Endothelial cell of umbilical vein (primary cell): Measurements from ENCODE around the gene CIAO3. TPM values are rescaled to one million over a fixed set of nuclear protein-coding genes. Genes with fewer than 3 reads are reported as not detected.

Experiments
- BruUV-seq: library from RNA; stranded (reverse); fragments of 400-500 nt; replicated peaks from 2 replicates; lab custom pipeline; 2021; lab: Mats Ljungman, UMichigan
- CTCF ChIA-PET: fragments of 300-600, 350-600 bp; sonication (Branson Sonifier 250); formaldehyde crosslinking; loops from one replicate; lab custom pipeline; 2021; ENCODE audit warnings: antibody characterized with exemption, inconsistent platforms; lab: Charles Lee
- POLR2A ChIA-PET: fragments of 300-600, 350-600 bp; sonication (Branson Sonifier 250); formaldehyde crosslinking; loops from one replicate; lab custom pipeline; 2021; ENCODE audit warnings: antibody characterized with exemption, inconsistent platforms; lab: Charles Lee
- DNase-seq: peaks from one replicate; pipeline ENCODE4 v3.0.0-alpha.2; 2011; ENCODE audit warnings: low read depth, low spot score
- FAIRE-seq: peaks from 2 replicates; lab custom pipeline; 2011; peaks lifted over from hg19 to GRCh38; lab: Jason Lieb, UNC
- H2AFZ ChIP-seq: 2 replicates; pipeline ENCODE4 v1.6.0; 2012; ENCODE audit warnings: low read depth, low read length, control low read depth, inconsistent platforms
- H3K27ac ChIP-seq: 2 replicates; pipeline ENCODE4 v1.5.1; 2011; ENCODE audit warnings: low read depth, mild to moderate bottlenecking, control low read depth, low read length, moderate library complexity; ENCODE audit not compliant: insufficient read depth
- H3K27me3 ChIP-seq, 2 experiments: 2 replicates each; pipeline versions ENCODE4 v1.6.0 to v1.6.1; 2011; ENCODE audit warnings: low read length in 2 of 2, mixed read lengths in 1 of 2; ENCODE audit not compliant: control insufficient read depth in 2 of 2, insufficient read depth in 2 of 2
- H3K36me3 ChIP-seq, 2 experiments: 2 replicates in 1 of 2; 3 replicates in 1 of 2; pipeline ENCODE4 v1.5.1; 2011; ENCODE audit warnings: low read length in 2 of 2, mild to moderate bottlenecking in 1 of 2, moderate library complexity in 1 of 2; ENCODE audit not compliant: control insufficient read depth in 2 of 2, insufficient read depth in 2 of 2; ENCODE audit errors: extremely low read depth in 1 of 2
- H3K4me1 ChIP-seq: 3 replicates; pipeline ENCODE4 v1.5.1; 2011; ENCODE audit warnings: mild to moderate bottlenecking, low read length; ENCODE audit not compliant: control insufficient read depth, insufficient read depth; ENCODE audit errors: extremely low read depth
- H3K4me2 ChIP-seq: 2 replicates; pipeline ENCODE4 v1.6.1; 2011; ENCODE audit warnings: low read length, control low read depth, mixed read lengths; ENCODE audit not compliant: insufficient read depth
- H3K4me3 ChIP-seq, 3 experiments: fragments of 200-600 bp in 1 of 3; sonication (generic), shearing (Covaris generic) in 1 of 3; replicated peaks in 1 of 3; 2 replicates each; pipeline ENCODE4 v1.5.1; 2011 to 2016; ENCODE audit warnings: control low read depth in 3 of 3, low read length in 3 of 3, mild to moderate bottlenecking in 2 of 3, inconsistent platforms in 1 of 3, low read depth in 1 of 3, moderate library complexity in 1 of 3; ENCODE audit not compliant: insufficient read depth in 1 of 3
- H3K79me2 ChIP-seq: 2 replicates; pipeline ENCODE4 v1.6.0; 2012; ENCODE audit warnings: low read length, inconsistent platforms; ENCODE audit not compliant: control insufficient read depth, insufficient read depth
- H3K9ac ChIP-seq: replicated peaks from 2 replicates; pipeline ENCODE3; 2011; ENCODE audit warnings: low read length, control low read depth; ENCODE audit not compliant: insufficient read depth; ENCODE audit errors: extremely low read depth
- H3K9me1 ChIP-seq: replicated peaks from 3 replicates; pipeline ENCODE4 v1.6.0; 2011; ENCODE audit warnings: mild to moderate bottlenecking, low read length; ENCODE audit not compliant: control insufficient read depth, insufficient read depth; ENCODE audit errors: extremely low read depth
- H3K9me3 ChIP-seq: replicated peaks from 2 replicates; pipeline ENCODE4 v1.5.1; 2012; ENCODE audit warnings: low read length, inconsistent platforms; ENCODE audit not compliant: control insufficient read depth, insufficient read depth
- H4K20me1 ChIP-seq: replicated peaks from 2 replicates; pipeline ENCODE3; 2011; ENCODE audit warnings: mild to moderate bottlenecking, low read length; ENCODE audit not compliant: control insufficient read depth, insufficient read depth; ENCODE audit errors: extremely low read depth
- CTCF ChIP-seq, 2 donors: IDR thresholded peaks; 1 replicate in 1 of 2; 2 replicates in 1 of 2; pipeline ENCODE4 v1.5.1; 2011; ENCODE audit warnings: low read length in 2 of 2, mild to moderate bottlenecking in 2 of 2, moderate library complexity in 2 of 2, control low read depth in 1 of 2, inconsistent platforms in 1 of 2, low read depth in 1 of 2; ENCODE audit not compliant: insufficient read depth in 1 of 2; ENCODE audit errors: extremely low read depth in 1 of 2
- EZH2 ChIP-seq: IDR thresholded peaks from 2 replicates; pipeline ENCODE4 v1.6.1; 2012; ENCODE audit warnings: borderline replicate concordance, low read depth, mild to moderate bottlenecking, moderate library complexity, low read length, inconsistent platforms; ENCODE audit not compliant: severe bottlenecking
- FOS ChIP-seq: IDR thresholded peaks from 2 replicates; pipeline ENCODE4 v1.6.1; 2011; ENCODE audit warnings: mild to moderate bottlenecking, low read length, moderate library complexity, borderline replicate concordance; ENCODE audit not compliant: insufficient read depth
- GATA2 ChIP-seq: IDR thresholded peaks from 2 replicates; pipeline ENCODE4 v1.7.0; 2011; ENCODE audit warnings: low read depth, mild to moderate bottlenecking, moderate library complexity, mixed read lengths, low read length; ENCODE audit not compliant: insufficient read length, insufficient read depth
- MAX ChIP-seq: IDR thresholded peaks from 2 replicates; pipeline ENCODE4 v1.6.1; 2011; ENCODE audit not compliant: insufficient read depth, insufficient read length
- MYC ChIP-seq: IDR thresholded peaks from one replicate; pipeline ENCODE4 v1.6.1; 2011; ENCODE audit warnings: mild to moderate bottlenecking, low read depth, low read length
- POLR2A ChIP-seq: IDR thresholded peaks from 2 replicates; pipeline ENCODE4 v1.6.1; 2012; ENCODE audit warnings: low read depth, mild to moderate bottlenecking, control low read depth, low read length
- dilution Hi-C: fragments of 300-500 bp; cut with MboI; formaldehyde crosslinking; loops from one replicate; pipeline ENCODE4 v1.15.0; 2019; ENCODE audit warnings: low sequenced_read_pairs; ENCODE audit not compliant: extremely low pct_ligation_motif_present
- intact Hi-C: fragments of 100-400 bp; cut with micrococcal nuclease; formaldehyde crosslinking; loops from one replicate; pipeline ENCODE4 v1.10.0; 2022
- polyA plus RNA-seq, 4 experiments: library from polyadenylated mRNA; depleted of rRNA in 3 of 4; stranded (reverse) in 3 of 4; unstranded in 1 of 4; fragments of >200 nt; gene quantifications; 2 replicates each; pipeline versions ENCODE4 v1.2.1 to v1.2.3, GENCODE V29; 2011 to 2012; ENCODE audit warnings: missing spikeins in 1 of 4
- total RNA-seq: library from RNA; stranded (reverse); gene quantifications from 2 replicates; pipeline ENCODE4 v1.2.3, GENCODE V29; 2021

The CIAO3 gene
- total and polyA plus RNA-seq, 2 donors (not counting 3 experiments of a cell fraction or from before 2014, with no cell fraction given), result 23.1 to 33.8 TPM

- DNase-seq, result no peak
- Histone ChIP-seq H3K9ac (no peak overlapping the region), H3K4me3 (no peak overlapping the region), H3K4me1 (peaks cover 27% of the 10 kb centered on the region), H3K9me3 (no peaks in the 10 kb centered on the region), H4K20me1 (no peaks in the 10 kb centered on the region), H3K79me2 (no peaks in the 10 kb centered on the region), H3K27me3 (no peaks in the 10 kb centered on the region), H3K4me2 (no peak overlapping the region), H3K9me1 (no peaks in the 10 kb centered on the region), H3K36me3 (no peaks in the 10 kb centered on the region), H3K27ac (no peak overlapping the region), H2AFZ (no peak overlapping the region)
- no TSS peak for BruUV-seq
- intact Hi-C loops (no loop called here), dilution Hi-C loops (no loop called here)
- CTCF ChIA-PET, result interaction anchor here (1.7 to 5.7 kb wide), 3 partner anchors 9 to 64 kb away, joined by 4 to 34 read pairs (median 8); partner anchors contain the start of genes CHTF18, METRN and RPUSD1
- TF ChIP-seq POLR2A (peak; percentile 21), FOS (no peak), MAX (no peak), MYC (no peak), EZH2 (no peak), GATA2 (no peak)
- no peak for FAIRE-seq
- POLR2A ChIA-PET, result no interaction called here
These were observed 16.4 kb downstream of the CIAO3 start for GRCh38 chr16:724188-725040.

GRCh38 chr16:723695-724094, 17.1 kb downstream of the CIAO3 start:
- DNase-seq, result no peak
- Histone ChIP-seq H3K9me1 (no peaks in the 10 kb centered on the region), H3K4me2 (no peak overlapping the region), H3K4me1 (peaks cover 27% of the 10 kb centered on the region), H3K9ac (no peak overlapping the region), H3K9me3 (no peaks in the 10 kb centered on the region), H3K79me2 (no peaks in the 10 kb centered on the region), H3K36me3 (no peaks in the 10 kb centered on the region), H2AFZ (no peak overlapping the region), H3K27ac (no peak overlapping the region), H4K20me1 (no peaks in the 10 kb centered on the region), H3K4me3 (no peak overlapping the region), H3K27me3 (no peaks in the 10 kb centered on the region)
- no peak for FAIRE-seq
- ChIA-PET CTCF (interaction anchor here (1.4 to 5.7 kb wide), 2 partner anchors 8 to 64 kb away, joined by 4 to 34 read pairs; partner anchors contain the start of genes CHTF18, METRN and RPUSD1), POLR2A (no interaction called here)
- intact Hi-C loops (no loop called here), dilution Hi-C loops (no loop called here)
- TF ChIP-seq CTCF (IDR thresholded peaks at IDR 0.05; ENCODE audit: extremely low read depth in 1 of 2, insufficient read depth in 1 of 2, low read depth in 1 of 2, low read length in 2 of 2), result no peak
- TF ChIP-seq MAX, result no peak
- no peak for TF ChIP-seq MYC
- TF ChIP-seq EZH2, result no peak
- no peak for TF ChIP-seq GATA2
- BruUV-seq, result no TSS peak
